Measurements from ENCODE around the gene EPHA6.

Gene EPHA6

DNA sequence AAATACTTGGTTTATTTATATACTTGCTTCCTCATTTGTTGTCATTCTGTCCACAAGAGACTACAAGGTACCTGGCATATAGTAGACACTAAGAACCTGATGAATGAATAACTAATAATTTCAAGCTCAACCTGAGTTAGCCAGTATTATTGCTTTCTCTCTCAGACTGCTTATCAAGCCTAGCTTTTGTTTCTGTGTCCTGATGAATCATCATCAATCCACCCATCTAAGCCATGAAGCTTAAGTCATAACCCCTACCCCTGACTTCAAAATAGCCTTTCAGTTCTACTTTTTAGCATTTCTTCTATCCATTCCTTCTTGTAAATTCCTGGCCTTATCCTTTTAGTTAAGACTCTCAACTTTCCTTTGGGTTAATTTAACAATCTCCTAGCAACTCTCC, 420.8 kb downstream of the EPHA6 start:
- Histone ChIP-seq H3K4me1 (ENCODE audit: control insufficient read depth, insufficient read depth, low read length, unreplicated experiment) (no peaks in the 10 kb centered on the region), H2AFZ (ENCODE audit: low read length, unreplicated experiment) (no peak overlapping the region), H3K27ac (ENCODE audit: low read depth, low read length) (no peak overlapping the region), H3K36me3 (ENCODE audit: insufficient read depth, low read length) (no peaks in the 10 kb centered on the region), H3K27me3 (ENCODE audit: insufficient read depth, low read length) (no peaks in the 10 kb centered on the region), H3K4me3 (ENCODE audit: low read depth, low read length) (no peak overlapping the region), H3K79me2 (ENCODE audit: control insufficient read depth, insufficient read depth, low read length, unreplicated experiment) (no peaks in the 10 kb centered on the region)

- no peak overlapping the region for H3K4me3 ChIP-seq (ENCODE audit: low read depth, low read length)
- H3K4me1 ChIP-seq (ENCODE audit: control insufficient read depth, insufficient read depth, low read length, unreplicated experiment): no peaks in the 10 kb centered on the region
- no peaks in the 10 kb centered on the region for H3K79me2 ChIP-seq (ENCODE audit: control insufficient read depth, insufficient read depth, low read length, unreplicated experiment)
- no peaks in the 10 kb centered on the region for H3K36me3 ChIP-seq (ENCODE audit: insufficient read depth, low read length)
- no peaks in the 10 kb centered on the region for H3K27me3 ChIP-seq (ENCODE audit: insufficient read depth, low read length)
- H2AFZ ChIP-seq (ENCODE audit: low read length, unreplicated experiment): no peak overlapping the region
- H3K27ac ChIP-seq (ENCODE audit: low read depth, low read length): no peak overlapping the region
These were observed 421.4 kb downstream of the EPHA6 start for GRCh38 chr3:97235611-97236315.

DNA sequence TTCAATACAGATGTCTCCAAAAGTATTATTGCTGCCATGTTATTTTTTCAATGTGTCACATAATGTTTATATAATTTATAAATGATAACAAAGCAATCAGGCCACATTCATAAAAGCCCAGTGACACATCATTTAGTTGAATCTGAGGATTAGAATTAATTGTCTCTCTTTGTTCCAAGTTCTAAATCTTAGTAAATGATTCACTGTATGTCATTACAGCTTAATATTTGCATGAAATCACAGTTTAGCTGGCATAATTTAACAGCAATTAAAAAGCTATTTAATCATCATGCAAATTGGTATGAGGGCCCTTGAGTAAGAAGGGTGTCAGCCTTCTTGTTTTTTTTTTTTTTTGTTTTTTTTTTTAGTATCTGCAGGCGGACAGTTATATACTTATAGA, 427.0 kb downstream of the EPHA6 start:
- H3K4me1 ChIP-seq (ENCODE audit: control insufficient read depth, insufficient read depth, low read length, unreplicated experiment): no peaks in the 10 kb centered on the region
- H3K27me3 ChIP-seq (ENCODE audit: insufficient read depth, low read length): no peaks in the 10 kb centered on the region
- no peak overlapping the region for H3K27ac ChIP-seq (ENCODE audit: low read depth, low read length)
- H3K36me3 ChIP-seq (ENCODE audit: insufficient read depth, low read length): no peaks in the 10 kb centered on the region
- no peak overlapping the region for H3K4me3 ChIP-seq (ENCODE audit: low read depth, low read length)
- H2AFZ ChIP-seq (ENCODE audit: low read length, unreplicated experiment): no peak overlapping the region
- H3K79me2 ChIP-seq (ENCODE audit: control insufficient read depth, insufficient read depth, low read length, unreplicated experiment): no peaks in the 10 kb centered on the region

- Histone ChIP-seq H3K27me3 (ENCODE audit: insufficient read depth, low read length) (no peaks in the 10 kb centered on the region), H3K36me3 (ENCODE audit: insufficient read depth, low read length) (no peaks in the 10 kb centered on the region), H3K4me1 (ENCODE audit: control insufficient read depth, insufficient read depth, low read length, unreplicated experiment) (no peaks in the 10 kb centered on the region), H3K79me2 (ENCODE audit: control insufficient read depth, insufficient read depth, low read length, unreplicated experiment) (no peaks in the 10 kb centered on the region), H2AFZ (ENCODE audit: low read length, unreplicated experiment) (no peak overlapping the region), H3K27ac (ENCODE audit: low read depth, low read length) (no peak overlapping the region), H3K4me3 (ENCODE audit: low read depth, low read length) (no peak overlapping the region)
These were observed 431.0 kb downstream of the EPHA6 start for GRCh38 chr3:97245201-97245910.

GRCh38 chr3:97256060-97256459, 441.7 kb downstream of the EPHA6 start:
- Histone ChIP-seq H3K36me3 (ENCODE audit: insufficient read depth, low read length) (no peaks in the 10 kb centered on the region), H3K27me3 (ENCODE audit: insufficient read depth, low read length) (no peaks in the 10 kb centered on the region), H3K4me3 (ENCODE audit: low read depth, low read length) (no peak overlapping the region), H3K79me2 (ENCODE audit: control insufficient read depth, insufficient read depth, low read length, unreplicated experiment) (no peaks in the 10 kb centered on the region), H2AFZ (ENCODE audit: low read length, unreplicated experiment) (no peak overlapping the region), H3K27ac (ENCODE audit: low read depth, low read length) (no peak overlapping the region), H3K4me1 (ENCODE audit: control insufficient read depth, insufficient read depth, low read length, unreplicated experiment) (no peaks in the 10 kb centered on the region)

GRCh38 chr3:97257942-97258697, 443.7 kb downstream of the EPHA6 start:
- H3K27ac ChIP-seq (ENCODE audit: low read depth, low read length): no peak overlapping the region

DNA sequence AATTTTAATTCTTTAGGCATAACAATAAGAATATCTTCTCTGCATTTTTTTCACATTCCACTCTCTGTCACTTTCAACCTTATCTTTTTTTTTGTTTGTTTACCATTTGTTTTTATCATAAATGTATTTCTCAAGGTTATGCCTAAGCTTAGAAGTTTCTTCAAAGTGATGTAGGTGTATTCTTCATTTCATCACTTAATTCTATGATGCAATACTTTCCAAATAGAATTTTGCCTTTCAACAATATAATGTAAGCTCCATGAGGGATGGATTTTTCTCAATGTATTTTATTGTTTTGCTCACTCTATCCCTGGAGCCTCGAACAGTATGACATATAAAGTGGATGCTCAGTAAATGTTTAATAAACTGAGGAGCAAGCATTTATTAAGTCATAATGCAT, 444.9 kb downstream of the EPHA6 start:
- Histone ChIP-seq H3K79me2 (ENCODE audit: control insufficient read depth, insufficient read depth, low read length, unreplicated experiment) (no peaks in the 10 kb centered on the region), H3K27me3 (ENCODE audit: insufficient read depth, low read length) (no peaks in the 10 kb centered on the region), H3K4me1 (ENCODE audit: control insufficient read depth, insufficient read depth, low read length, unreplicated experiment) (no peaks in the 10 kb centered on the region), H3K4me3 (ENCODE audit: low read depth, low read length) (no peak overlapping the region), H3K36me3 (ENCODE audit: insufficient read depth, low read length) (no peaks in the 10 kb centered on the region), H2AFZ (ENCODE audit: low read length, unreplicated experiment) (no peak overlapping the region), H3K27ac (ENCODE audit: low read depth, low read length) (no peak overlapping the region)

More at GRCh38 chr3:97257942-97258697, 443.7 kb downstream of the EPHA6 start:
- no peaks in the 10 kb centered on the region for H3K79me2 ChIP-seq (ENCODE audit: control insufficient read depth, insufficient read depth, low read length, unreplicated experiment)
- H3K36me3 ChIP-seq (ENCODE audit: insufficient read depth, low read length): no peaks in the 10 kb centered on the region
- no peak overlapping the region for H3K4me3 ChIP-seq (ENCODE audit: low read depth, low read length)
- H2AFZ ChIP-seq (ENCODE audit: low read length, unreplicated experiment): no peak overlapping the region
- no peaks in the 10 kb centered on the region for H3K4me1 ChIP-seq (ENCODE audit: control insufficient read depth, insufficient read depth, low read length, unreplicated experiment)
- H3K27me3 ChIP-seq (ENCODE audit: insufficient read depth, low read length): no peaks in the 10 kb centered on the region

DNA sequence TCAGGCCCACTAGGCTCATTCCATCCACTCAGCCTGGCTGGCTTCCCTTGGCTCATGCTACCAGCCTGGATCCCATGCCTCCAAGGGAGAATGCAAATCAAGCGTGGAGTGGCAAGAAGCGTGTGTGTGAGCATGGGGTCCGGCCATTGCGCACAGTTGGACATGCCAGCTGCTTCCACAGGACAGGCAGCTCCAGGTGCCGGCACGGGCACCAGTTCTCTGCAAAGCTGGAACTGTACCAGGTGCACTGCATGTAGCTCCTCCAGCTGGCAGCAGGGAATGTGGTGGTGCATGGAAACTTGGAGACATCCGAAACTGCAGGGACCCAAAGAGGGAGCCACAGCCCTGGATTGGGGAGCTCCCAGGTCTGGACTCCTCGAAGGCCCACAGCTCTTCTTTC, 449.8 kb downstream of the EPHA6 start:
- no peak overlapping the region for H3K4me3 ChIP-seq (ENCODE audit: low read depth, low read length)
- H3K36me3 ChIP-seq (ENCODE audit: insufficient read depth, low read length): no peaks in the 10 kb centered on the region
- no peaks in the 10 kb centered on the region for H3K79me2 ChIP-seq (ENCODE audit: control insufficient read depth, insufficient read depth, low read length, unreplicated experiment)
- H3K27me3 ChIP-seq (ENCODE audit: insufficient read depth, low read length): no peaks in the 10 kb centered on the region
- no peaks in the 10 kb centered on the region for H3K4me1 ChIP-seq (ENCODE audit: control insufficient read depth, insufficient read depth, low read length, unreplicated experiment)
- no peak overlapping the region for H3K27ac ChIP-seq (ENCODE audit: low read depth, low read length)
- no peak overlapping the region for H2AFZ ChIP-seq (ENCODE audit: low read length, unreplicated experiment)

- H3K4me1 ChIP-seq (ENCODE audit: control insufficient read depth, insufficient read depth, low read length, unreplicated experiment): no peaks in the 10 kb centered on the region
- no peaks in the 10 kb centered on the region for H3K27me3 ChIP-seq (ENCODE audit: insufficient read depth, low read length)
- H3K79me2 ChIP-seq (ENCODE audit: control insufficient read depth, insufficient read depth, low read length, unreplicated experiment): no peaks in the 10 kb centered on the region
- no peak overlapping the region for H2AFZ ChIP-seq (ENCODE audit: low read length, unreplicated experiment)
- H3K27ac ChIP-seq (ENCODE audit: low read depth, low read length): no peak overlapping the region
- no peak overlapping the region for H3K4me3 ChIP-seq (ENCODE audit: low read depth, low read length)
- H3K36me3 ChIP-seq (ENCODE audit: insufficient read depth, low read length): no peaks in the 10 kb centered on the region
These were observed 451.0 kb downstream of the EPHA6 start for GRCh38 chr3:97265237-97266005.

DNA sequence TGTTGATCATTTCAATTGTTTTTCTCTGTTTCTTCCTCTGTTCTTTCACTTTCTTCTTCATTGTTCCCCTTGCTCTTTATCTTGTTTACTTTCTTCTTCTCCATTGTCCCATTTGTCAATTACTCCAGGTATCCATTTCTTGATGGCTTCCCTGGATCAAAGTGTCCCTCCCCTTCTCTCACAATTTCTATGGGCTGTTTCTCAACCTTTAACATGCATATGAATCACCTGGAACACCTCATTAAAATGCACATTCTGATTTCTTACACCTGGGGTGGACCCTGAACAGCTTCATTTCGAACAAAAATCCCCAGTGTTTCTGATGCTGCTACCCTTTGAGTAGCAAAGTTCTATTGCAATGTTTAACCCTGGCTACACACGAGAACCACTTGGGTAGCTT, 454.8 kb downstream of the EPHA6 start:
- H3K27ac ChIP-seq (ENCODE audit: low read depth, low read length): no peak overlapping the region

More for the DNA sequence above, 454.8 kb downstream of the EPHA6 start:
- H3K4me1 ChIP-seq (ENCODE audit: control insufficient read depth, insufficient read depth, low read length, unreplicated experiment): no peaks in the 10 kb centered on the region
- H3K4me3 ChIP-seq (ENCODE audit: low read depth, low read length): no peak overlapping the region
- no peak overlapping the region for H2AFZ ChIP-seq (ENCODE audit: low read length, unreplicated experiment)
- H3K36me3 ChIP-seq (ENCODE audit: insufficient read depth, low read length): no peaks in the 10 kb centered on the region
- H3K79me2 ChIP-seq (ENCODE audit: control insufficient read depth, insufficient read depth, low read length, unreplicated experiment): no peaks in the 10 kb centered on the region
- H3K27me3 ChIP-seq (ENCODE audit: insufficient read depth, low read length): no peaks in the 10 kb centered on the region

All from ACC112 (cell line).